Endodermal cell (in vitro differentiated cells): ENCODE results near the gene EIF2A. TPM values are rescaled to one million over a fixed set of nuclear protein-coding genes. Genes with fewer than 3 reads are reported as not detected.

Experiments
- DNase-seq: peaks from one replicate; pipeline ENCODE4 v3.0.0-alpha.2; 2017
- H3K27ac ChIP-seq: 2 replicates; pipeline ENCODE4 v1.5.1; 2013; ENCODE audit warnings: mild to moderate bottlenecking, low read depth, low read length, moderate library complexity
- H3K27me3 ChIP-seq: 2 replicates; pipeline ENCODE4 v1.6.1; 2013; ENCODE audit warnings: mild to moderate bottlenecking, low read length, moderate library complexity; ENCODE audit not compliant: insufficient read depth, control insufficient read depth, poor library complexity, severe bottlenecking
- H3K36me3 ChIP-seq: 2 replicates; pipeline ENCODE4 v1.7.0; 2013; ENCODE audit warnings: mild to moderate bottlenecking, low read length, moderate library complexity; ENCODE audit not compliant: control insufficient read depth, insufficient read depth
- H3K4me1 ChIP-seq: one replicate; pipeline ENCODE4 v1.7.0; 2013; ENCODE audit warnings: low read length; ENCODE audit not compliant: control insufficient read depth, insufficient read depth
- H3K4me3 ChIP-seq: 2 replicates; pipeline ENCODE4 v1.5.1; 2013; ENCODE audit warnings: mild to moderate bottlenecking, low read length, moderate library complexity
- H3K9ac ChIP-seq: 2 replicates; pipeline ENCODE4 v1.6.1; 2013; ENCODE audit warnings: mild to moderate bottlenecking, low read length, moderate library complexity; ENCODE audit not compliant: poor library complexity, severe bottlenecking; ENCODE audit errors: extremely low read depth
- H3K9me3 ChIP-seq: 2 replicates; pipeline ENCODE4 v1.6.1; 2013; ENCODE audit warnings: mild to moderate bottlenecking, low read length, moderate library complexity; ENCODE audit not compliant: control insufficient read depth
- H3K27ac Mint-ChIP-seq: 2 replicates; pipeline ENCODE4 v1.8.0; 2020; ENCODE audit warnings: mixed read lengths
- H3K27me3 Mint-ChIP-seq: 2 replicates; pipeline ENCODE4 v1.8.0; 2021; ENCODE audit warnings: mild to moderate bottlenecking, mixed read lengths; ENCODE audit not compliant: insufficient read depth
- H3K36me3 Mint-ChIP-seq: 2 replicates; pipeline ENCODE4 v1.8.0; 2020; ENCODE audit warnings: low read depth, mixed read lengths
- H3K4me1 Mint-ChIP-seq: 2 replicates; pipeline ENCODE4 v1.8.0; 2020; ENCODE audit warnings: mixed read lengths
- H3K4me3 Mint-ChIP-seq: 2 replicates; pipeline ENCODE4 v1.8.0; 2020; ENCODE audit warnings: mild to moderate bottlenecking, moderate library complexity, mixed read lengths
- H3K9me3 Mint-ChIP-seq: 2 replicates; pipeline ENCODE4 v1.8.0; 2020; ENCODE audit warnings: mild to moderate bottlenecking, mixed read lengths
- CTCF ChIP-seq: fragments of 200-600 bp; sonication (generic); conservative IDR thresholded peaks from 2 replicates; pipeline ENCODE4 v1.5.0; 2021; ENCODE audit warnings: antibody characterized with exemption, mild to moderate bottlenecking
- WGBS, 2 experiments: methylation state at CpG; one replicate each; pipeline versions ENCODE4 v1.1.5 to v1.1.7; 2013; ENCODE audit warnings: missing lambda C conversion rate in 2 of 2, mixed read lengths in 1 of 2; ENCODE audit not compliant: insufficient coverage in 1 of 2, insufficient read length in 1 of 2; 5-methylcytosine and 5-hydroxymethylcytosine counted together
- total RNA-seq, 2 donors: library from RNA; stranded (reverse); fragmentation: NEBNext Ultra II Directional in 1 of 2; extraction: Animal tissue kit (Norgen Biotek cat#: 25700) in 1 of 2; gene quantifications; 2 replicates in 1 of 2; 3 replicates in 1 of 2; pipeline ENCODE4 v1.2.1, GENCODE V29; 2021

The EIF2A gene
- total RNA-seq, 2 donors from 2014 or later: 63.5 to 63.7 TPM

DNA sequence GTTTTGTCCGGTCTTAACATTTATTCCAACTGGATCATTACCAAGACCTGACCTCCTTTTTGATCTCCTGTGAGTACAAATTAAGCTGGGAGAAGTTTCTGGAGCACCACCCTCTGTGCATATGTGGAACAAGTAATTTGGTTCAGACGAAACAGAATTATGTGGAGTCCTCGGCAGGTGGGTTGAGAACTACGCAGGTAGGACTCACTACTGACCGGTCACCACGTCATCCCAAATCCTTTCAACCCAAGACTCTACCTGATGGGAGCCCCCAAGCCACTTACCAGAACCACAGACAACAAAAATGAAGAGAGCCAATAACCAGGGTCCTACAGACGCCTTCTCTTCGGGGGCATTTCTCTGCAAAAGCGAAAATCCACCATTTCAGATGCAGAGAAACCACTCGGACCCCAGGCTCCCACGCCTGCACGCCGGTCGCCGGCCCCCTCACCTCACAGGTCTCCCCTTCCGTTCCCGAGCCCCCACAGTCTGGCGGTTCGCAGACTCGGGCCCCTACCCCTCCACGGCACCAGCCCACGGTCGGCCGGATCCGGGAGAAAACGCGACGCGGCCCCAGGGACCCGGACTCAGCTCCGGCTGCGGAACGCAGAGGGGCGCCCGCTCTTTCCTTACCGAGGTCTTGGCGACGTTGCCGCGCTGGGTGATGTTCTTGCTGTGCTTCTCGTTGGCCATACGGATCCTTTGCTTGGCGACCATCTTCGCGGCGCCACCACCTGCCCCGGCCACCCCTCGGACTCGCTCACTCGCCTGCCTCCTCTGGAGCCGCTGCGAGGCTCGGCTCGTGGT, 965 bp upstream of the EIF2A start:
- Histone ChIP-seq H3K9me3 (no peaks in the 10 kb centered on the region), H3K27me3 (no peaks in the 10 kb centered on the region), H3K27ac (peak overlapping the region; percentile 96), H3K4me3 (peak overlapping the region; percentile 98), H3K36me3 (peaks cover 51% of the 10 kb centered on the region), H3K4me1 (no peaks in the 10 kb centered on the region), H3K9ac (peak overlapping the region; percentile 93)
- H3K27me3 Mint-ChIP-seq: no peaks in the 10 kb centered on the region
- no peak for TF ChIP-seq CTCF
- DNase-seq: no peak
- 0 to 1% methylated on average over 21 to 54 of the region's 54 CpGs for WGBS, 2 experiments
- H3K27ac Mint-ChIP-seq: peak overlapping the region; percentile 99
- peaks cover 23% of the 10 kb centered on the region for H3K36me3 Mint-ChIP-seq
- H3K9me3 Mint-ChIP-seq: no peaks in the 10 kb centered on the region
- H3K4me1 Mint-ChIP-seq: peaks cover 19% of the 10 kb centered on the region
- H3K4me3 Mint-ChIP-seq: peak overlapping the region; percentile 94

GRCh38 chr3:150547045-150547741, 606 bp downstream of the EIF2A start:
- no peak for TF ChIP-seq CTCF
- H3K27ac Mint-ChIP-seq: peak overlapping the region; percentile 99
- Histone ChIP-seq H3K27ac (peak overlapping the region; percentile 91), H3K9me3 (no peaks in the 10 kb centered on the region), H3K36me3 (peaks cover 50% of the 10 kb centered on the region), H3K9ac (peak overlapping the region; percentile 93), H3K27me3 (no peaks in the 10 kb centered on the region), H3K4me3 (peak overlapping the region; percentile 98), H3K4me1 (no peaks in the 10 kb centered on the region)
- no peak for DNase-seq
- 27 to 69% methylated on average over 2 to 7 of the region's 7 CpGs for WGBS, 2 experiments
- H3K4me3 Mint-ChIP-seq: peak overlapping the region; percentile 94
- peaks cover 19% of the 10 kb centered on the region for H3K4me1 Mint-ChIP-seq
- no peaks in the 10 kb centered on the region for H3K9me3 Mint-ChIP-seq
- peaks cover 24% of the 10 kb centered on the region for H3K36me3 Mint-ChIP-seq
- no peaks in the 10 kb centered on the region for H3K27me3 Mint-ChIP-seq

DNA sequence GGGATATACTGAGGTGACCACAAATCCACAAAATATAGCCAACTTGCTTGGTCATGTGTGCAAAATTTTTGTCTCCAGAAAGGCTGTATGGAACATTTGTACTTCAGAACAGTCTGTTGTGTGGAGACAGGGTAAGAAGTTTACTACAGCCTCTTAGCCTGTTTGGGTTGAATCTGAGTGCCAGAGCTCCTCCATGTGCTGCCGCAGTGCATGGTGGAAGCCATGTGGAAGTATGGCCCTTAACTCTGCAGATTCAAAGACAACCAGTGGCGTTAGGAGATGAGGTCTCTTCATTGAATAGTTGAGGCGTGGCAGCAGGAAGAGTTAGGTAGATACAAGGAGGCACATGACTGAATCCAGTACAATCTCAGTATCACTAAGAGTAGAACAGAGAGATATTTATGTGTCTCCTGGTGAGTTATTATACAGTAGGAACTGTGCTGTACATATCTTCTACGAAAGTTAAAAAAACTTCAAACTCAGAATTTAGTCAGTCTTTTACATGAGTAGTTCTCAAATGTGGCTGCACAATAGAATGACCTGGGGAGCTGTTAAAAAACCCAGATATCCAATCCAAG, 9.4 kb downstream of the EIF2A start:
- peaks cover 54% of the 10 kb centered on the region for H3K36me3 Mint-ChIP-seq
- H3K4me1 Mint-ChIP-seq: no peaks in the 10 kb centered on the region
- Histone ChIP-seq H3K4me1 (no peaks in the 10 kb centered on the region), H3K27me3 (no peaks in the 10 kb centered on the region), H3K27ac (no peak overlapping the region), H3K9me3 (no peaks in the 10 kb centered on the region), H3K9ac (no peak overlapping the region), H3K36me3 (peaks cover 78% of the 10 kb centered on the region), H3K4me3 (no peak overlapping the region)
- WGBS, 2 experiments: 85 to 95% methylated on average over 4 of the region's 4 CpGs
- no peak overlapping the region for H3K27ac Mint-ChIP-seq
- no peak for TF ChIP-seq CTCF
- DNase-seq: no peak
- no peaks in the 10 kb centered on the region for H3K27me3 Mint-ChIP-seq
- H3K9me3 Mint-ChIP-seq: no peaks in the 10 kb centered on the region
- H3K4me3 Mint-ChIP-seq: no peak overlapping the region
